GM12892 (cell line): ENCODE measurements around the gene PREX1.

Experiments
- POLR2A ChIP-seq: IDR thresholded peaks from 2 replicates; pipeline ENCODE4 v1.6.1; 2011; ENCODE audit warnings: low read depth, low read length, control low read depth
- POLR2AphosphoS5 ChIP-seq: IDR thresholded peaks from 2 replicates; pipeline ENCODE4 v1.6.1; 2011; ENCODE audit warnings: low read depth, low read length, control low read depth
- TAF1 ChIP-seq: IDR thresholded peaks from 2 replicates; pipeline ENCODE4 v1.6.1; 2011; ENCODE audit warnings: low read depth, mild to moderate bottlenecking, control low read depth, low read length, borderline replicate concordance

GRCh38 chr20:48703107-48703506, 124.7 kb downstream of the PREX1 start:
- TF ChIP-seq POLR2A (no peak), POLR2AphosphoS5 (no peak), TAF1 (no peak)
